Right cardiac atrium (tissue), 5 donors: ENCODE results near the gene POLD2. TPM values are rescaled to one million over a fixed set of nuclear protein-coding genes. Genes with fewer than 3 reads are reported as not detected.

ENCODE experiments used
- ATAC-seq, 2 donors: fragments of 200-7000 bp; cut with Tn5 transposase; one replicate each; pipeline versions ENCODE4 v1.8.0 to v1.9.1; 2020; ENCODE audit warnings: moderate library complexity in 2 of 2, mild to moderate bottlenecking in 1 of 2
- DNase-seq, 3 donors: peaks; one replicate each; pipeline ENCODE4 v3.0.0-alpha.2; 2020
- H3K27ac ChIP-seq: one replicate; pipeline ENCODE4 v1.5.1; 2013; ENCODE audit warnings: mild to moderate bottlenecking, low read length, control low read depth, moderate library complexity
- H3K27me3 ChIP-seq: one replicate; pipeline ENCODE4 v1.6.1; 2013; ENCODE audit not compliant: control insufficient read depth, insufficient read depth
- H3K4me1 ChIP-seq: one replicate; pipeline ENCODE4 v1.6.1; 2013; ENCODE audit warnings: low read length; ENCODE audit not compliant: control insufficient read depth, insufficient read depth
- H3K4me3 ChIP-seq: one replicate; pipeline ENCODE4 v1.5.1; 2013; ENCODE audit warnings: low read length, control low read depth
- H3K9me3 ChIP-seq: one replicate; pipeline ENCODE4 v1.6.1; 2013; ENCODE audit warnings: low read length; ENCODE audit not compliant: control insufficient read depth
- WGBS: extraction: QIAGEN DNeasy Blood & Tissue Kit; methylation state at CpG from one replicate; pipeline ENCODE4 v1.1.7; 2013; 5-methylcytosine and 5-hydroxymethylcytosine counted together
- intact Hi-C, 4 donors: fragments of 100-400 bp; cut with DNase I; formaldehyde crosslinking; loops; one replicate each; pipeline versions ENCODE4 v1.11.0 to v1.14.0; 2022 to 2023
- polyA plus RNA-seq: library from polyadenylated mRNA; stranded (reverse); fragments of 200-250 nt; gene quantifications from one replicate; pipeline ENCODE4 v1.2.3, GENCODE V29; 2013
- total RNA-seq, 4 donors: library from RNA; stranded (reverse); fragmentation: NEBNext Ultra II Directional; extraction: Animal tissue kit (Norgen Biotek cat#: 25700); gene quantifications; one replicate each; pipeline ENCODE4 v1.2.1, GENCODE V29; 2021
- donor health status: healthy with polysubstance abuse.
- donor health status: DM: no; HTN: yes; CAD: no.
- donor health status: DM: no; HTN: no; CAD: no.
- donor health status: DM: no; HTN: yes; CAD: no; lungs with severe emphysema.
- donor health status: DM: yes; HTN: yes; CAD: no.

POLD2 gene
- total and polyA plus RNA-seq, 5 donors = 85.8 to 110 (median 98.7) TPM

- H3K27ac ChIP-seq = no peak overlapping the region
- H3K4me3 ChIP-seq = no peak overlapping the region
- WGBS = 91% methylated on average over 6 of the region's 6 CpGs
- peaks cover 5% of the 10 kb centered on the region for H3K4me1 ChIP-seq
- H3K27me3 ChIP-seq = no peaks in the 10 kb centered on the region
- intact Hi-C loops = no loop called here
- ATAC-seq (no peak), DNase-seq (no peak)
- no peaks in the 10 kb centered on the region for H3K9me3 ChIP-seq
Measured at GRCh38 chr7:44098092-44099068, 25.0 kb downstream of the POLD2 start.

- no peaks in the 10 kb centered on the region for H3K27me3 ChIP-seq
- intact Hi-C loops = no loop called here
- no peak overlapping the region for H3K27ac ChIP-seq
- H3K4me3 ChIP-seq = no peak overlapping the region
- H3K9me3 ChIP-seq = no peaks in the 10 kb centered on the region
- ATAC-seq (no peak), DNase-seq (no peak)
- 83% methylated on average over 9 of the region's 9 CpGs for WGBS
- peaks cover 5% of the 10 kb centered on the region for H3K4me1 ChIP-seq
Measured at GRCh38 chr7:44097064-44097932, 26.1 kb downstream of the POLD2 start.

GRCh38 chr7:44096326-44096881 is 26.9 kb downstream of the POLD2 start:
- intact Hi-C loops = no loop called here
- 84% methylated on average over 8 of the region's 8 CpGs for WGBS
- peaks cover 5% of the 10 kb centered on the region for H3K4me1 ChIP-seq
- no peaks in the 10 kb centered on the region for H3K27me3 ChIP-seq
- H3K9me3 ChIP-seq = no peaks in the 10 kb centered on the region
- H3K4me3 ChIP-seq = no peak overlapping the region
- DNase-seq = peak in 1 of 3 donors; percentile 45
- no peak for ATAC-seq
- H3K27ac ChIP-seq = no peak overlapping the region

GRCh38 chr7:44095781-44096180 is 27.6 kb downstream of the POLD2 start:
- no peak for ATAC-seq
- no peak overlapping the region for H3K27ac ChIP-seq

GRCh38 chr7:44094883-44095592 is 28.3 kb downstream of the POLD2 start:
- ATAC-seq (peak in 1 of 2 donors; percentile 6), DNase-seq (no peak)
- Histone ChIP-seq H3K27ac (no peak overlapping the region), H3K4me3 (no peak overlapping the region), H3K4me1 (peaks cover 5% of the 10 kb centered on the region), H3K9me3 (no peaks in the 10 kb centered on the region), H3K27me3 (no peaks in the 10 kb centered on the region)
- intact Hi-C loops = no loop called here
- WGBS = 47% methylated on average over 2 of the region's 2 CpGs

More at GRCh38 chr7:44095781-44096180, 27.6 kb downstream of the POLD2 start:
- intact Hi-C loops = no loop called here
- no peaks in the 10 kb centered on the region for H3K9me3 ChIP-seq
- H3K4me1 ChIP-seq = peaks cover 5% of the 10 kb centered on the region
- H3K27me3 ChIP-seq = no peaks in the 10 kb centered on the region
- 90% methylated on average over 3 of the region's 3 CpGs for WGBS
- H3K4me3 ChIP-seq = no peak overlapping the region
- DNase-seq = no peak

- no peak for DNase-seq
- peak overlapping the region; percentile 48 for H3K27ac ChIP-seq
- 67% methylated on average over 2 of the region's 2 CpGs for WGBS
- peaks cover 5% of the 10 kb centered on the region for H3K4me1 ChIP-seq
- H3K27me3 ChIP-seq = no peaks in the 10 kb centered on the region
- no peak for ATAC-seq
- intact Hi-C loops = no loop called here
- H3K4me3 ChIP-seq = no peak overlapping the region
- no peaks in the 10 kb centered on the region for H3K9me3 ChIP-seq
Measured at GRCh38 chr7:44094365-44094764, 29.0 kb downstream of the POLD2 start.

GRCh38 chr7:44093102-44093641 is 30.2 kb downstream of the POLD2 start:
- no peaks in the 10 kb centered on the region for H3K9me3 ChIP-seq
- peaks cover 5% of the 10 kb centered on the region for H3K4me1 ChIP-seq
- DNase-seq (peak in 1 of 3 donors; percentile 3), ATAC-seq (no peak)
- intact Hi-C loops = no loop called here
- no peaks in the 10 kb centered on the region for H3K27me3 ChIP-seq
- no peak overlapping the region for H3K27ac ChIP-seq
- H3K4me3 ChIP-seq = no peak overlapping the region
- WGBS = 86% methylated on average over 6 of the region's 6 CpGs

- DNase-seq = peak; percentile 82 to 95 (median 91)
Measured at GRCh38 chr7:44087911-44088838, 35.2 kb downstream of the POLD2 start.

GRCh38 chr7:44086627-44087026 is 36.7 kb downstream of the POLD2 start:
- no peak overlapping the region for H3K4me3 ChIP-seq
- intact Hi-C loops = no loop called here
- DNase-seq = no peak
- no peaks in the 10 kb centered on the region for H3K4me1 ChIP-seq
- WGBS = 94% methylated on average over 3 of the region's 3 CpGs
- H3K27ac ChIP-seq = no peak overlapping the region
- no peaks in the 10 kb centered on the region for H3K9me3 ChIP-seq
- no peaks in the 10 kb centered on the region for H3K27me3 ChIP-seq
- ATAC-seq = no peak

More at GRCh38 chr7:44087911-44088838, 35.2 kb downstream of the POLD2 start:
- intact Hi-C loops = no loop called here
- no peak overlapping the region for H3K4me3 ChIP-seq
- peak overlapping the region; percentile 60 for H3K27ac ChIP-seq
- H3K4me1 ChIP-seq = no peaks in the 10 kb centered on the region
- ATAC-seq = peak; percentile 68 to 81
- H3K9me3 ChIP-seq = no peaks in the 10 kb centered on the region
- H3K27me3 ChIP-seq = no peaks in the 10 kb centered on the region
- WGBS = 32% methylated on average over 20 of the region's 20 CpGs
